HG03520 (cell line): ENCODE results near the gene CYP3A4.
"Not testable (repeated sequence)": the region's sequence is repeated elsewhere in the genome, so short reads cannot be mapped to it uniquely, and the experiment has no call there.

Experiments used
- ATAC-seq: cut with Tn5 transposase; IDR thresholded peaks from one replicate; pipeline ENCODE4 v1.9.1; 2021; ENCODE audit warnings: mild to moderate bottlenecking, moderate library complexity; ENCODE audit not compliant: unreplicated experiment

The CYP3A4 gene

GRCh38 chr7:99762680-99763327 is 21.2 kb downstream of the CYP3A4 start:
- no peak for ATAC-seq

GRCh38 chr7:99755085-99755484 is 28.9 kb downstream of the CYP3A4 start:
- ATAC-seq, result no peak

DNA sequence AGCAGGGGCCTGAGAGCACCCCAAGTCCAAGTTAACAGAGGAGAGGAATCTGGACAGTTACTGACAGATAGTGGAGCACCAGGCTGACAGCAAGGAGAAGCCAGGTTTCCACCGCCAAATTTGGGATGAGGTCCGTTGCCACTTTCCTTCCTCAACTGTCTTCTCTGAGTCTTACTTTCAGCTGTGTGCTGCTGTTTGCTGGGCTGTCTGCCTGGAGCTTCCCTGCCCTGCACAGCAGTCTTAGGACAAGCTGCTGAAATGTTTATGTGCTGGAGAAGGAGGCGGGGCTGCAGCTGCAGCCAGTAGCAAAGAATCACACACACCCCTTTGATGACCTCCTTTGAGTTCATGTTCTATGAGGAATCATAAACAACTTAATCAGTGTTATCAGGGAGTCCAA is 31.6 kb downstream of the CYP3A4 start:
- no peak for ATAC-seq

DNA sequence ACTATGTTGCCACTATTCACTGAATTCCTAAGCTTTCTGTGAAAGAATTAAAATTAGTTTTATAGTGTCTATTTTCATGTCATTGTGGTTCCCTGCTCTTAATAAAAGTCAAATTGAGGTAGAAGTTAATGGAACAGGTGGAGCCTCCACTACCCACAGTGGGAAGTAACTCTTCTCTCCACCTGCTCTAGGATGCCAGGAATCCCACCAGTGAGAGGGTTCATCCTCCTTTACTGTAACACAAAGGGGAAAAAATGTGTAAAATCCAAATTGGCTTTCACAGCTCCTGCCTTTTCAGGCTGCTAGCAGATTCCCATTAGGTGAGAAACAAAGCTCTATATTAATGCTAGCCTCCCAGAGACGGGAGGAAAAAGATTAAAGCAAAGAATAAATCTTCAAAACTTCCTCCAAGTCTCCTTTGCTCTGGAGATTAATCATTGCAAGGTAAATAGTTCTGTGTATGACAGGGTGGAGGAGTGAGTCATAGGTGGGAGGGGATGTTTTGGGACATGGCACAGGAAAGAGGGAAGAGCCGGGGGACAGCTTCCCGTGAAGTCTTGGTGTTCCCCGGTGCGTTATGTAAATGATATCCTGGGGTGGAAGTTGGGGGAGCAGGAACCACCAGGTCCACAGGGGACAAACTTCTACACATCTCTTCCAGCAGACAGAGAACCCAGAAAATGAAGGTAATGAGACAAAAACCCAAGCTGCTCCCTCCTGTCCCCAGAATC is 32.5 kb downstream of the CYP3A4 start:
- ATAC-seq, result not testable (repeated sequence)

DNA sequence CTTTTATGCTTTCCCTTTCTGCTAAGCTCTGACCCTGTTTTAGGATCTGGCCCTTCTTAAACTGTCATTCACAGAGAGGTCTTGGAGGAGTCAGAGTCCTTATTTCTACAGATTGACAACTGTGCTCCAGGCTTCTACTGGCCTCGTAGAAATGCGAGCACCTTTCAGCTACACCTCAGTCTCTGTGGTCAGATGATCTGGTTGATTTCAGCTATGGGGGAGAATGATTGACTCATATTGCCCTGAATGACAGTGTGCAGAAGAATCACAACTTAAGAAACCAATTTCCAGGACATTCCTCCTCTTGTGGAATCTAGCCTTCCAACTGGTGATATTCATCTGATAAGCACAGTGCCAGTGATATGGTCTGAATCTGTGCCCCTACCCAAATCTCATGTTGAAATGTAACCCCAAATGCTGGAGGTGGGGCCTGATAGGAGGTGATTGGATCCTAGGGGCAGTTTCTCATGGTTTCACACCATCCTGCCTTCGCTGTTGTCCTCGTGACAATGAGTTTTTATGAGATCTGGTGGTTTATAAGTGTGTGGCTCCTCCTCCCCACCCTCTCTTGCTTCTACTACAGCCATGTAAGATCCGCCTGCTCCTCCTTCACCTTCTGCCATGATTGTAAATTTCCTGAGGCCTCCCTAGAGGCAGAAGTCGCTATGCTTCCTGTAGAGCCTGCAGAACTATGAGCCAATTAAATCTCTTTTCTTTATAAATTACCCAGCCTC is 35.0 kb downstream of the CYP3A4 start:
- ATAC-seq, result no peak

GRCh38 chr7:99746915-99747314 is 37.1 kb downstream of the CYP3A4 start:
- not testable (repeated sequence) for ATAC-seq

DNA sequence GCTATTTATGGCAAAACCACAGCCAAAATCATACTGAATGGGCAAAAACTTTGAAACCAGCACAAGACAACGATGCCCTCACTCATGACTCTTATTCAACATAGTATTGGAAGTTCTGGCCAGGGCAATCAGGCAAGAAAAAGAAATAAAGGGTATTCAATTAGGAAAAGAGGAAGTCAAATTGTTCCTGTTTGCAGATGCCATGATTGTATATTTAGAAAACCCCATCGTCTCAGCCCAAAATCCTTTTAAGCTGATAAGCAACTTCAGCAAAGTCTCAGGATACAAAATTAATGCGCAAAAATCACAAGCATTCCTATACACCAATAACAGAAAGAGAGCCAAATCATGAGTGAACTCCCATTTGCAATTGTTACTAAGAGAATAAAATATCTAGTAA is 38.6 kb downstream of the CYP3A4 start:
- not testable (repeated sequence) for ATAC-seq

- no peak for ATAC-seq
These were observed 41.1 kb downstream of the CYP3A4 start for GRCh38 chr7:99742737-99743394.

DNA sequence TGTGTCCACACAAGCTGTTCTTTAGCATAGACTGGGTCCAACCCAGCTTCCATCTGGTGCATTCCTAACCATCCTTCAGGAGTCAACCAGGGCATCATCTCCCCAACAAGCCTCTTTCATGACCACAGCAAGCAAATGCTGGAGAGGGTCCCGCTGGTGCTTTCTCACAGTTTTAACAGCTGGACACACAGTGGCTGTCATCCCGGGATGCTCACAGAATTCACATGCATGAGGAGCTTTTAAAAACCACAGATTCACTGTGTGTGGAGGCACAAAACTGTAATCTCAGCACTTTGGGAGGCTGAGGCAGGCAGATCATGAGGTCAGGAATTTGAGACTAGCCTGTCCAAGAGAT is 42.6 kb downstream of the CYP3A4 start:
- ATAC-seq, result no peak

DNA sequence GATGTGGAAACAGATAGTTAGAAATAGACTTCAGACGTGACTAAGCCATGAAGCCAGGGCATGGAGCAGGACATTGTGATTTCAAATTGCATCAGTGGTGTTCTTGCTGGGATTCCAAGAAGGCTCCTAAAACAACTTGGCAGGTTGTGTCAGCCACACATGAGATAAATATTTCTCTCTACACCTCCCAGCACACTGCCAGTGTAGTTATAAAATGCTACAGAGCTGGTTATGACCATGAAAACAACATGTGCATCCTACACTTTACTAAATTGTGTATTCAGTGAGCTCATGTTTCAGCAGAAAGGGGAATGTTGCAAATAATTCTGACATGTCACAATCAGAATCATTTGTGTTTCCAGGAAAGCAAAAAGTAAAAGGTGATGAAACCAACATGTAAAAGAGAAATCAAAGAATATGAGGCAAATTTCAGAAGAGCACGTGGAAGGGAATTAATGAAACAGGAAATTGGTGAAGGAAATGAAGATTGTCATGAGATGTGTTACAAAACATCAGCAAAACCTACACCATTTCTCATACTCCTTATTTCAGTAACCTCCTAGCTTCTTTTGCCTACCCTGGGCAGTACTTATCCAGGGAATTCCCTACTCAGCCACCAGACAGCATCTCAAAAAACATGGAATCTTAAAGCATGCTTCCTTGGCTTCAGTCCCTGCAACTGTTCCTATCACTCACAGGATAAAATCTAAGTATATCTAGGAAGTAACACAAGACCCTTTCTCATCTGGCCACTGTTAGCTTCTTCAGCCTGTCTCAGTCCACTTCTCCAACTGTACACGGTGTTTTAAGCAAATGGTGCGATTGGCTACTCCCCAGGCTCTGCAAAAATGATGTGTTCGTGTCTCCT is 43.2 kb downstream of the CYP3A4 start:
- ATAC-seq, result no peak

GRCh38 chr7:99739699-99740572 is 44.0 kb downstream of the CYP3A4 start:
- ATAC-seq, result no peak

- ATAC-seq, result no peak
These were observed 46.3 kb downstream of the CYP3A4 start for GRCh38 chr7:99737726-99738125.

- ATAC-seq, result not testable (repeated sequence)
These were observed 47.3 kb downstream of the CYP3A4 start for GRCh38 chr7:99736667-99737066.

GRCh38 chr7:99734987-99735386 is 49.0 kb downstream of the CYP3A4 start, which contains the start of gene CYP3A7:
Gene CYP3A7 (minus strand): TSS chr7:99735196. CDS start chr7:99735093, 103 bp downstream.
- no peak for ATAC-seq

DNA sequence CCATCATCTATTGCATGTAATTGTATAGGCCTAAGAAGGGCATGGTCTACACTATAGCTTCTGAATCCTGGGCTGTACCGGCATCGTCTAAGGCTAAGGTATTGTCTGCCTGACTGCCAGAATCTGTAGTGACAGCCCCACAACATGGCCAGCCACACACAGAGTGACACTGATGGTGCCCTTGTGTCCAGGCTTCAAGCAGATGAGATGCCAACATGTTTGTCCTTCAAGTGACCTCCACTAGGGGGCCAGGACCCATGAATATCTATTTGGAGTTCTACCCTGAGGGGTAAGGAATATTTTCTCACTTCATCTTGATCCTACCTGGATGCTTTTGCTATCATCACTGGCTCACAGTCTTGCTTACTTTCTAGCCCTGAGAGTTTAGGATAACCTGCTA is 50.5 kb downstream of the CYP3A4 start:
- no peak for ATAC-seq

DNA sequence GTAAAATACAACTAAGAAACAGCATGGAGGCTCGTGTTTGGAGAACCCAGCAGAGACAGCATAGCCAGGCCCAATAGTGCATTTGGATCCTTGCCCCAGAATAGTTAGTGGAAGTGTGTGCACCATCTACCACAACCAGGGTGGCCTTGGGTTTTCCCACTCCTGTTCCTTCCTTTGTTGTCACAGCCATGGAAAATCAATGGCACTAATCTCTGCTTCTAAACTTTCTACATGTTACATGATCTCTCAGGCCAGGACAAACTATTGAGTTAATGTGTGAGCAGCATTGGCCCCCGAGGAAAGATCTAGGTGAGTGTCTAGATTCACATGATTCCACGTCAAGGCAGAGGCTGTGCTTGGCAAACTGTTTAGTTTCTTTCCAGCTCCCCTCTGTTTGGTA is 51.0 kb downstream of the CYP3A4 start:
- ATAC-seq, result no peak

GRCh38 chr7:99731638-99732374 is 52.2 kb downstream of the CYP3A4 start:
- ATAC-seq, result no peak

DNA sequence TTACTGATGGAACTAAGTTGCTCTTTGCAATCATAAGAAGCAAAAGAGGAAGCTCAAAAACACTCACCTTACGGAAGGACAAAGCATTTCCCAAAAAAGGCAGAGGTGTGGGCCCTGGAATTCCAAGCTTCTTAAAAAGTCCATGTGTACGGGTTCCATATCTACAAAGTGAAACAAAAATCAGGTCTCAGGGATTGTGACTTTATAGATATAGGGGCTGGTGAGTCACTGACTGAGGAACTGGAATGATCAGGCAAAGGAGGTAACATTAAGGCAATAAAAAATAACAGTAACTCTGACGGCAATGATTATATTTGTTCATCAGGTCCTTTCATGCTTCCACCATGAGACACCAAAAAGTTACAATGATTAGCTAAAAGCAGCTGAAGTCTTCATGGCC is 53.0 kb downstream of the CYP3A4 start:
- ATAC-seq, result no peak
